ENCODE results near the gene OR6X1. TPM values are rescaled to one million over a fixed set of nuclear protein-coding genes. Genes with fewer than 3 reads are reported as not detected.
"Not testable (repeated sequence)": the region's sequence is repeated elsewhere in the genome, so short reads cannot be mapped to it uniquely, and the experiment has no call there.

The OR6X1 gene
- polyA plus RNA-seq, 1 donor (not counting 4 experiments of a cell fraction or from before 2014, with no cell fraction given), result not detected

DNA sequence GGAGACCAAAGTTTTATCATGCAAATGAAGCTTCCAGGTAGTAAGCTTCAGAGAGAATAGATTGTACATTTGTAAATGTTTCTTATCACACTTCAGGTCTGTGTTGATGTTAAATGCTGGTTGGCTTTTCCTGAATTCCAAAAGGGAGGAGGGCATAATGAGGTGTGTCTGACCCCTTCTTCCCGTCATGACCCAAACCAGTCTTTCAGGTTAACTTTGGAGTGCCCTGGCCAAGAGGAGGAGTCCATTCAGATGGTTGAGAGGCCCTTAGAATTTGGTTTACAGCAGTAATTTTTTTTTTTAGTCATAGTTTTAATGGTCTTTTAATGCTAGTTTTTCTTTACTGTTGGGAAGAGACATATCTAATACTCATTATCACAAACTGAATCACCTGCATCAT, 2.5 kb downstream of the OR6X1 start:
- H3K36me3 ChIP-seq (ENCODE audit: control insufficient read depth in 2 of 2, extremely low read depth in 1 of 2, insufficient read depth in 2 of 2, low read length in 2 of 2), result no peaks in the 10 kb centered on the region
- H3K4me2 ChIP-seq (ENCODE audit: control insufficient read depth, extremely low read depth, insufficient read depth, low read depth, low read length), result no peak overlapping the region
- H3K79me2 ChIP-seq (ENCODE audit: control insufficient read depth, insufficient read depth, low read length), result no peaks in the 10 kb centered on the region
- FAIRE-seq, result no peak
- H4K20me1 ChIP-seq (ENCODE audit: control insufficient read depth, extremely low read depth, insufficient read depth, low read length), result no peaks in the 10 kb centered on the region
- no peak overlapping the region for H3K4me3 ChIP-seq (ENCODE audit: control insufficient read depth in 2 of 3, extremely low read depth in 1 of 3, insufficient read depth in 2 of 3, low read depth in 1 of 3, low read length in 3 of 3)
- H3K9ac ChIP-seq (ENCODE audit: control insufficient read depth, extremely low read depth, insufficient read depth, low read length), result no peak overlapping the region
- no peaks in the 10 kb centered on the region for H3K9me3 ChIP-seq (ENCODE audit: control insufficient read depth, low read depth, low read length)
- H3K4me1 ChIP-seq (ENCODE audit: control insufficient read depth, extremely low read depth, insufficient read depth, low read length), result no peaks in the 10 kb centered on the region
- TF ChIP-seq, protein P1, sequence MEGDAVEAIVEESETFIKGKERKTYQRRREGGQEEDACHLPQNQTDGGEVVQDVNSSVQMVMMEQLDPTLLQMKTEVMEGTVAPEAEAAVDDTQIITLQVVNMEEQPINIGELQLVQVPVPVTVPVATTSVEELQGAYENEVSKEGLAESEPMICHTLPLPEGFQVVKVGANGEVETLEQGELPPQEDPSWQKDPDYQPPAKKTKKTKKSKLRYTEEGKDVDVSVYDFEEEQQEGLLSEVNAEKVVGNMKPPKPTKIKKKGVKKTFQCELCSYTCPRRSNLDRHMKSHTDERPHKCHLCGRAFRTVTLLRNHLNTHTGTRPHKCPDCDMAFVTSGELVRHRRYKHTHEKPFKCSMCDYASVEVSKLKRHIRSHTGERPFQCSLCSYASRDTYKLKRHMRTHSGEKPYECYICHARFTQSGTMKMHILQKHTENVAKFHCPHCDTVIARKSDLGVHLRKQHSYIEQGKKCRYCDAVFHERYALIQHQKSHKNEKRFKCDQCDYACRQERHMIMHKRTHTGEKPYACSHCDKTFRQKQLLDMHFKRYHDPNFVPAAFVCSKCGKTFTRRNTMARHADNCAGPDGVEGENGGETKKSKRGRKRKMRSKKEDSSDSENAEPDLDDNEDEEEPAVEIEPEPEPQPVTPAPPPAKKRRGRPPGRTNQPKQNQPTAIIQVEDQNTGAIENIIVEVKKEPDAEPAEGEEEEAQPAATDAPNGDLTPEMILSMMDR (optimal IDR thresholded peaks at IDR 0.05 in 1 of 3, IDR thresholded peaks at IDR 0.05 in 1 of 3, conservative IDR thresholded peaks at IDR 0.05 in 1 of 3; ENCODE audit: extremely low read depth in 1 of 3, insufficient read depth in 2 of 3, low read length in 3 of 3), result no peak
- no peak for TF ChIP-seq EZH2 (IDR thresholded peaks at IDR 0.05; ENCODE audit: low read length)
- no peaks in the 10 kb centered on the region for H3K27me3 ChIP-seq (ENCODE audit: control insufficient read depth, extremely low read depth, insufficient read depth, low read length)
- H3K9me1 ChIP-seq (ENCODE audit: control insufficient read depth, extremely low read depth, insufficient read depth, low read length), result no peaks in the 10 kb centered on the region
- no peak overlapping the region for H2AFZ ChIP-seq (ENCODE audit: control insufficient read depth, low read length)
- dilution Hi-C loops (cut with MboI; ENCODE audit: extremely low pct_ligation_motif_present, low sequenced_read_pairs), result no loop called here
- DNase-seq (ENCODE audit: low read depth, low spot score), result no peak
- no peak overlapping the region for H3K27ac ChIP-seq (ENCODE audit: control insufficient read depth, insufficient read depth, low read length)

DNA sequence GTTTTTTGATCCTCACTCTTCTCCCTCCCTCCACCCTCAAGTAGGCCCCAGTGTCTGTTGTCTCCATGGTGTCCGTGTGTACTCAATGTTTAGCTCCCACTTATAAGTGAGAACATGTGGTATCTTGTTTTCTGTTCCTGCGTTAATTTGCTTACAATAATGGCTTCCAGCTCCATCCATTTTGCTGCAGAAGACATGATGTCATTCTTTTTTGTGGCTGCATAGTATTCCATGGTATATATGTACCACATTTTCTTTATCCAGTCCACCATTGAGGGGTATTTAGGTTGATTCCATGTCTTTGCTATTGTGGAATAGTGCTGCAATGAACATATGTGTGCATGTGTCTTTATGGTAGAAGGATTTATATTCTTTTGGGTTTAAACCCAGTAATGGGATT, 6.0 kb downstream of the OR6X1 start:
- H3K27ac ChIP-seq (ENCODE audit: control insufficient read depth, insufficient read depth, low read length); H2AFZ ChIP-seq (ENCODE audit: control insufficient read depth, low read length); H3K9me1 ChIP-seq (ENCODE audit: control insufficient read depth, extremely low read depth, insufficient read depth, low read length); DNase-seq (ENCODE audit: low read depth, low spot score); H3K4me3 ChIP-seq (ENCODE audit: control insufficient read depth in 2 of 3, extremely low read depth in 1 of 3, insufficient read depth in 2 of 3, low read depth in 1 of 3, low read length in 3 of 3); FAIRE-seq; H4K20me1 ChIP-seq (ENCODE audit: control insufficient read depth, extremely low read depth, insufficient read depth, low read length); H3K4me1 ChIP-seq (ENCODE audit: control insufficient read depth, extremely low read depth, insufficient read depth, low read length); H3K9me3 ChIP-seq (ENCODE audit: control insufficient read depth, low read depth, low read length); H3K9ac ChIP-seq (ENCODE audit: control insufficient read depth, extremely low read depth, insufficient read depth, low read length); dilution Hi-C loops (cut with MboI; ENCODE audit: extremely low pct_ligation_motif_present, low sequenced_read_pairs); H3K27me3 ChIP-seq (ENCODE audit: control insufficient read depth, extremely low read depth, insufficient read depth, low read length); H3K36me3 ChIP-seq (ENCODE audit: control insufficient read depth in 2 of 2, extremely low read depth in 1 of 2, insufficient read depth in 2 of 2, low read length in 2 of 2); H3K79me2 ChIP-seq (ENCODE audit: control insufficient read depth, insufficient read depth, low read length); H3K4me2 ChIP-seq (ENCODE audit: control insufficient read depth, extremely low read depth, insufficient read depth, low read depth, low read length): not testable (repeated sequence)

DNA sequence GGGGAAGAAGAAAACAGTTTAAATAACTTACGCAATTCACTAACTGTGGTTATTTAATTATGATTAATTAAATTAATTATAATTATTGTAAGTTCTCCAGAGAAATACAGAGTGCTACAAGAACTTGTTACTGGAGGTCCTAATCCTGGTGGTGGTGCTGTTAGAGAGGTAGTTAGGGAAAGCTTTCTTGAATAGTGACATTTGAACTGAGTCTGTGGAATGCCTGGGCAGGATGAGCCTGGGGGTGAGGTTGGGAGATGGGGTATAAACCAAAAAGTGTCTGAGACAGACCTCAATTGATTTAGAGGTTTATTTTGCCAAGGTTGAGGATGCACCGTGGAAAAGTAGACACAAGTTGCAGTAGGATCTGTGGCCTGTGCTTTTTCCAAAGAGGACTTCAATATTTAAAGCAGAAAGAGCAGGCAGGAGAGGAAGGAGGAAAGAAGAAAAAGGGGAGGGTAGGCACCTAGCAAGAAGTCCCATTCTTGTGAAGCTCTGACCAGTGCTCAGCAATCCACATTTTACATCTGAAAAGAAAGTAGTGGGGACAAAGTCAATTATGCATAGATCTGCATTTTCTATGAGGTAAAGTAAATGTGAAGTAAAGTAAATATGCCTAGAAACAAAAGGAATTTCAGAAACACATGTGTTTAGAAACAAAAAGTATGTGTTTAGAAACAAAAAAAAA, 8.4 kb downstream of the OR6X1 start:
- Histone ChIP-seq H3K36me3 (ENCODE audit: control insufficient read depth in 2 of 2, extremely low read depth in 1 of 2, insufficient read depth in 2 of 2, low read length in 2 of 2) (no peaks in the 10 kb centered on the region), H2AFZ (ENCODE audit: control insufficient read depth, low read length) (no peak overlapping the region), H4K20me1 (ENCODE audit: control insufficient read depth, extremely low read depth, insufficient read depth, low read length) (no peaks in the 10 kb centered on the region), H3K4me2 (ENCODE audit: control insufficient read depth, extremely low read depth, insufficient read depth, low read depth, low read length) (no peak overlapping the region), H3K9me3 (ENCODE audit: control insufficient read depth, low read depth, low read length) (no peaks in the 10 kb centered on the region), H3K9ac (ENCODE audit: control insufficient read depth, extremely low read depth, insufficient read depth, low read length) (no peak overlapping the region), H3K79me2 (ENCODE audit: control insufficient read depth, insufficient read depth, low read length) (peaks cover 5% of the 10 kb centered on the region), H3K4me1 (ENCODE audit: control insufficient read depth, extremely low read depth, insufficient read depth, low read length) (peaks cover 4% of the 10 kb centered on the region), H3K27ac (ENCODE audit: control insufficient read depth, insufficient read depth, low read length) (no peak overlapping the region), H3K4me3 (ENCODE audit: control insufficient read depth in 2 of 3, extremely low read depth in 1 of 3, insufficient read depth in 2 of 3, low read depth in 1 of 3, low read length in 3 of 3) (no peak overlapping the region), H3K27me3 (ENCODE audit: control insufficient read depth, extremely low read depth, insufficient read depth, low read length) (no peaks in the 10 kb centered on the region), H3K9me1 (ENCODE audit: control insufficient read depth, extremely low read depth, insufficient read depth, low read length) (no peaks in the 10 kb centered on the region)
- TF ChIP-seq, protein P1 (optimal IDR thresholded peaks at IDR 0.05 in 1 of 3, IDR thresholded peaks at IDR 0.05 in 1 of 3, conservative IDR thresholded peaks at IDR 0.05 in 1 of 3; ENCODE audit: extremely low read depth in 1 of 3, insufficient read depth in 2 of 3, low read length in 3 of 3), result no peak
- TF ChIP-seq EZH2 (IDR thresholded peaks at IDR 0.05; ENCODE audit: low read length), result no peak
- dilution Hi-C loops (cut with MboI; ENCODE audit: extremely low pct_ligation_motif_present, low sequenced_read_pairs), result no loop called here
- FAIRE-seq, result no peak
- DNase-seq (ENCODE audit: low read depth, low spot score), result no peak

All from keratinocyte (primary cell).